NCI-H187 (cell line): ENCODE data around the gene MST1R.
"Not testable (repeated sequence)": the region's sequence is repeated elsewhere in the genome, so short reads cannot be mapped to it uniquely, and the experiment has no call there.

Source experiments
- DNase-seq, 2 experiments: peaks; one replicate each; lab custom pipeline; 2025; lab: John Stamatoyannopoulos, UW

Gene MST1R

GRCh38 chr3:49911611-49912010, 7.9 kb upstream of the MST1R start:
- DNase-seq = no peak

- no peak for DNase-seq
Observed at GRCh38 chr3:49911124-49911420, 7.4 kb upstream of the MST1R start.

DNA sequence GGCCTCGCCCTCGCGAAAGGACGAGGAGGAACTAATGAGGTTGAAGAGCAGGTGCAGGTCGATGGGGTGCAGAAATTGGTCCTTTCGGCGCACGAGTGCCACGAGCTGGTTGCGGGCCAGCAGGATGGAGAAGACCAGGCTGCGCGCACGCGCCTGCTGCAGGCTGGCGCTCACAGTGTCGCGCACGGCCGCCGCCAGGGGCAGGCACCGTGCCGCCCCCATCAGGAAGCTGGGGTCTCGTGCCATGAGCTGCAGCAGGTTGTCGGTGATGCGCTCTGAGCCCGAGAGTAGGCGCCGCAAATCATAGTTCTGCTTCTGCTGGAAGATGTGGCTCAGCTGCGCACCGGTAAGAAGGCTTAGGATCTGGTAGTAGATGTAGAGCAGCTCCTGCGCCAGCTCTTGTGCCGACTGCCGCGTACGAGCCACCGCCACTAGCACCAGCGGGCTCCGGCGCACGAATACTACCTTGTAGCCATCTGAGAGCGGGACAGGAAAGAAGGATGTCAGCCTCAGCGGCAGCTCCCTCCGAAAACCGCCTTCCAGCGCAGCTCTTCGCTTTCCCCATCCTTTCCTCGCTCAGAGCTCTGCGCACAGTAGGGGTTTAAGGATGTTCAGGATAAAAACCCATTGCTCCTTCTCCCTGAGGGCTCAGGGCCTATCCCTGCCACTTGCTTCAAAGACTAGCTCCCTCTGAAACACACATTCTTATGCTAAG, 6.9 kb upstream of the MST1R start:
- no peak for DNase-seq

GRCh38 chr3:49908373-49909199, 4.9 kb upstream of the MST1R start:
- DNase-seq = no peak

DNA sequence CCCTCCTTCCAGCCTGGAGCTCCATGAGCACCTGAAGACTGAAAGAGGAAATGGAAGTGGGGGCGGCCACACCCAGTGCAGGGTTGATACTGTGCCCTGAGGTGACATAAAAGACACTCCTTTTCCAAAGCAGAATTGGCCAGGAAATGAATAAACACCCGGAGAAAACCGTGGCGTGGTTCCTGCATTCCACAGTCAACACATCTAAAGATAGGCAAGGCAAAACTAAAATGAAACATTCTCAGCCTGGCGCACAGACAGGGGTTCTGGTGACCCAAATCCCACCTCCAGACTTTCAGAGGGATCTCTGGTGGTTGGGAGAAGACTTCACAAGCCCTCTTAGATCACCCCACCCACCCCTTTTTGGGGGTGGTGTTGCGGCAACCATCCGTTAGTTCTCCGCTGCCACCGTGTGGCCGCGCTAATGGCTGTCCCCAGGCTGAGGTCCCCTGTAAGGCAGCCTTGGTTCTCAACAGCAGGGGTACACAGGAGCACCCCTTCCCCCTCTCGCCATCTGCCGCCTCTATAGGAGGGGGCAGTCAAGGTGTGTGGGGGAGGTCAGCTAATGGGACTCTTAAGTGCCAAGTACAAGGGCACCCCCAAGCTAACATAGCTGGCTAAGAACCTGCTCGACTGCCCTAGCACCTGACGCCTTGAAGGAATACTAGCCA, 2.5 kb upstream of the MST1R start:
- no peak for DNase-seq

- DNase-seq = not testable (repeated sequence)
Observed at GRCh38 chr3:49904448-49904847, 775 bp upstream of the MST1R start.

GRCh38 chr3:49902511-49903345, 945 bp downstream of the MST1R start:
- DNase-seq = no peak

DNA sequence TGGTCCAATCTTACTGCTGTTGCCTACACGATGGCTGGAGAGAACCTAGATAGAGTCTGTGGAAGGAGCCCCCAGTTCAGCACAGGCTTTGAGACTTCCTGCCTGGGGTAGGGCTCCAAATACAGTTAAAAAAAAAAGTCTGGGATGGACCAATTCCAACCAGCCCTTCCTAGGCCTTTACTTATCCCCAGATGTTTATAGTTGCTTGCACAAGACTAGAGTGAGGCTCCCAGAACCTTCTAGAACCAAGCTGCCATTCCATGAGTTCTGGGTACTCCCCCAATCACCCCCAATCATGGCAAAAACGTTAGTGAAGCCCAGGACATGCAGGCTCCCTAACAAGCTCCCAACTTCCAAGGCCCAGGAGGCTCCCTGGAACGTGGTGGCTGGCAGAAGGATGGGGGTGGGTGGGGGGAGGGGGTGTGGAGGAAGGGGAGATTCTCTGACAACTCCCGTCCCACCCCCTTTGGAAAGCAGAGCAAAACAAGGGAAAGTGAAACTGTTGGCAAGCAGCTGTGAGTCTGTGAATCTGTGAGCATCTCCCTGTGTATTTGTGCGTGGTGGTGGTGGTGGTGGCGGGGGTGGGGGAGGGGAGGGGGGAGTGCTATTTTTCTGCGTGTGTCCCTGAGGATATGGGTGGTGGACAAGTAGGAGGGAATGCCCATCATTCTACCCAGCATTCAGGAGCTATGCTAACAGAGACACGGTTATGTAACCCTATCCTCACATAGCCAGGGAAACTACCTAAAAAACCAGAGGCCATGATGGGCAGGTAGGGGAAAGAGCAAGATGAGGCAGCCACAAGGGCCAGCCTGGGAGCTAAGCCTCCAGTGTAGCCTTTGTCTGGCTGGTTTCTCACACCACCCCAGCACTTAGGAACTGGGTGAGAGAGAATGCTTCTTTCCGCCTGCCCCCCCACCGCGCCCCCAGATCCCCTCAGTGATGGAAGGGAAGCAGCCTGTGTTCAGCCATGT, 2.0 kb downstream of the MST1R start:
- DNase-seq = no peak

DNA sequence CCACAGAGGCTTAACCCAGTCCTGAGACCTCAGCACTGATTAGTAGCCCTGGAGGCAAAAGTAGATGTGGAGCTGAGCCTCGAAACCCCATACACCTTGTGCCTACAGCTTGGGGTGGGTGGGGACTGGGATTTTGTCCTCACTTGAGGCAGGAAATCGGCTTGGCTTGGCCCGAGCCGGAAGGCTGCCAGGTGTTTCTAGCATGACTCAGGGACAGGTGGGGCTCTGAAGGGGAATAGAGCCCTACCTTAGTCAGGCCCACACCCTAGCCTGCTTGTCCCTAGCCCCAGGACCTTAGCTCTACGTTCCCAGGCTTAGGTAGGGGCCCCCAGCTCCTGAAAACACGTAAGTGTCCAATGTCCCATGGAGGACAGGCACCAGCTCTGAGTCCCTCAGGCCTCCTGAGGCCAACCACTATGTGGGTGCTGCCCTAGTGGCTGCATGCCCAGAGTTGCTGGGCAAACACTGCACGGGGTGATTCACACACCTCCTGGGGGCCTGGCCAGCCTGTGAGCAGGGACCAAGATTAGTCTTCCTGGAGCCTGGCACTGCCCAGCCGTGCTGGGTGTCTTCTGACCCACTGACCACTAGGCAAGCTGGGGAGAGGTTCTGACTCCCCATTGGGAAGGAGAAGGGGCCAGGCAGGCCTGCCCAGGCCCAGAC, 3.1 kb downstream of the MST1R start:
- DNase-seq = no peak

DNA sequence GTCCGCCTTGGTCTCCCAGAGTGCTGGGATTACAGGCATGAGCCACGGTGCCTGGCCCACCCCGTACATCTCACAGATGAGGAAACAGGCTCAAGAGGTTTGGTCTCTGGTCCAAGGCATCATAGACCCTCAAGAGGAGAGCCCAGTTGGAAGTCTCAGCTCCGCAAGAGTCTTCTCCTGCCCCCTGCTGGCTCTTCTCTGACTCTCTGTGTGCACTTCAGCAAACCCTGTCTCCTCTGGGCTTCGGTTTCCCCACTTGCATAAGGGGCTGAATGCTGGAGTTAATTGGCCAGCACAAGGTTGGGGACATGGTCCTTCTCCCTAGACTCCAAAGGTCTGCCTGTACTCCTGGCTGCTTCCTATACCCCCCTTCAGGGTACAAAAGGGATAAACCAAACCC, 3.9 kb downstream of the MST1R start:
- DNase-seq = no peak

DNA sequence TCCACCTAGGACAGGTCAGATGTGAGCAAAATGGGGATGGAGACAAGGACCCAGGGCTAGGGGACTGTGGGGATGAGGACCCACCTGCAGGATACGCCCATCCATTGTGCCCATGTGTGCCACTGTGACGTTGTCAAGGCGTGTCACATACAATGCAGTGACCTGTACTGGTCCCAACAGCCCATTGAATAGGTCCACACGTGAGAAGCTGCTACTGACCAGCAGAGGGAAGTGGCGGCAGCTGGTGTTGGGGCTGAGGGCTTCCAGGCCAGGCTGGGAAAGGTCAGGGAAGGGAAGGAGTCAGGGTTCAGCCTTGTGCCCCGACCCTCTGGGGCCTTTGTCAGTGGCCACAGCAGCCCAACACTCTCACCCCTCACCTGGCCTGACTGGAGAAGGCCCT, 4.7 kb downstream of the MST1R start:
- no peak for DNase-seq

GRCh38 chr3:49896345-49896744, 7.3 kb downstream of the MST1R start:
- no peak for DNase-seq

- no peak for DNase-seq
Observed at GRCh38 chr3:49895791-49896190, 7.9 kb downstream of the MST1R start.

DNA sequence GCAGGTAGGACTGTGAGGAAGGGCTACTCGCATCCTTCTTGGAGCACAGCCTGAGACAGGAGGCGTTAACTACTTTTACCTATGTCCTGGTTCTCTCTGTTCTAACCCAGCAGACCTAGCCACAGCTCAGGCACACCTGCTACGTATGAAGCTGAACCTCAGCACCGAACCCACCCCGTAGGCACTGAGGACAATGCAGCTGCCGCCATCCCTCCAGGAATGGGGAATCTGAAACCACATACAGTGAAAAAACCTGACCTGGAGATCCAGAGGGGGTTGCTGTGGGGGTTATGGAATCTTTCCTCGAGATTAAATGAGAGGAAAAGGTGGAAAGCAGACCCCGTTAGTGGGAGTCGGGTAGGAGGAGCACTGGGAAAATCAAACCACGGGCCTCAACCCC, 14.4 kb downstream of the MST1R start:
- no peak for DNase-seq

DNA sequence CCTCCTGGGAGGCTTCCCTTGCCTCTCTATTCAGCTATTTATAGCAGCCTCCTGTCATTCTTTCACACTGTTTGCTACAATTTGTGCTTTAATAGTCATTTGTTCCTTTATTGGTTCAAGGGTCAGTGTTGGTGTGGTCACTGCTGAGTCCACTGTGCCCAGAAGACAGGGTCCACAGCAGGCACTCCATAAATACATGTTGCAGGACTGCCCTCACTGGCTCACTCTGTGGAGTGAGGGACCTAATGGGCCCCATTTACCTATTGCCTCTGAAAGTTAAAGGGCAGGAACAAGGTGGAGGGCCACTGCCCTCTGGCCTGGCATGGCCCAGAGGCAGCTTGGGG, 16.8 kb downstream of the MST1R start:
- DNase-seq = no peak

DNA sequence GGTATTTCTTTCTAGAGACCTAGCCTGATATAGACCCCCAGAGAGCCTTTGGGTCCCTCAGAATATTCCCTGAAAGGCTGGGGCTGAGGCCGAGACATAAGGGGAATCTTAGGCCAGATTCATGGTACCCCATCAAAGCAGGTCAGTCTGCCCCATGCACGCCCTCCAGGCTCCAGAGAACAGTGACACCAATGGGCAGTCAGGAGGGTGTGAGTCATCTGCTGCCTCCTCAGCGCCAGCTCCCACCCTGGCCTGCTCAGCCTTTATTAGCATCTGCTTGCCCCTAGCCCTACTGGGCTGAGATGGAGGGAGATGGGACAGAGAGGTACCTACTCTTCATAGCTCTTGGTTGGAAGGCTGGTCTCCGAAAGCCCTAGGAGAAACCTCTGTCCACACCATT, 19.7 kb downstream of the MST1R start:
- DNase-seq = no peak

GRCh38 chr3:49882166-49882565, 21.5 kb downstream of the MST1R start:
- no peak for DNase-seq

DNA sequence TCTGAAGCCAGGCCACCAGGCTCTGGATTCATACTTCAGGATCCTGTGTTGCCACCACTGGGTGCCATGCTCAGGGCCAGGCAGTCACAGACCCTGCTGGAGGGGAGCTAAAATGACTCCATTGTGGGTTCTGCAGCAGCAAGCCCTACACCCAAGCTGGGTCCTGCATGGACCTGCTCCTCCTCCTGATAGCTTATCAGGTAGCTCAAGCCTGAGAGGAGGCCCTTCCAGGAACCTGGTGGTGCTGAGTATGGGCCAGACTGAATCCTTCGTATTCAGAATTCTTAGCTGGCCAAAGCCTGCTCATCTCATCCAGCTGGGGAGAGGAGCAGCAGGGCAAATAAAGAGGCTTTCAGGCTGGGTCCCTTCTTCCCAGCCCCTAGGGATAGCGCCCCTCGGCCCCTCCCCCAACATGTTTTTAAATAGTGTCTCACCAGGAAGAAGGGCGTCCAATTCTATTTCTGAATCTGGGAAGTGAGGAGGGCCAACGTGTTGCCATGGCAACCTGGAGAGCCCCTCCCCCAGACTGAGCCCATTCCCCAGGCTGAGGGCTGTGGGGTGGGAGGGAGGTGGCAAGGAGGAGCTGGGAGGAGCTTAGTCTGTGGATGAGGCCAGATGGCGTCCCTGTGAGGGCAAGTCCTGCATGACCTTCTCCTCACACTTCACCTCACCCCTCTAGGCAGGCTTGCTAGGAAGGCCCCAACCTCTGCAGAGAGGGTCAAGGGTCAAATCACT, 22.9 kb downstream of the MST1R start:
- DNase-seq = no peak

- no peak for DNase-seq
Observed at GRCh38 chr3:49879721-49880120, 24.0 kb downstream of the MST1R start.

GRCh38 chr3:49878686-49879085, 25.0 kb downstream of the MST1R start:
- no peak for DNase-seq
